ENCODE data around the gene DRC7.

- TF ChIP-seq CTCF (IDR thresholded peaks at IDR 0.05) (no peak), POLR2A (IDR thresholded peaks at IDR 0.05) (no peak)
Measured at GRCh38 chr16:57708168-57708567, 13.6 kb downstream of the DRC7 start.
